HG03460 (cell line): Measurements from ENCODE around the gene SLC44A5.
"Not testable (repeated sequence)": the region's sequence is repeated elsewhere in the genome, so short reads cannot be mapped to it uniquely, and the experiment has no call there.

Experiments
- ATAC-seq: cut with Tn5 transposase; IDR thresholded peaks from one replicate; pipeline ENCODE4 v1.9.1; 2021; ENCODE audit not compliant: unreplicated experiment

The SLC44A5 gene

GRCh38 chr1:75203415-75204277, 407.3 kb downstream of the SLC44A5 start:
- ATAC-seq = no peak

GRCh38 chr1:75202751-75203150, 408.2 kb downstream of the SLC44A5 start:
- no peak for ATAC-seq

GRCh38 chr1:75198761-75199160, 412.2 kb downstream of the SLC44A5 start:
- ATAC-seq = no peak

- no peak for ATAC-seq
Measured at GRCh38 chr1:75198163-75198562, 412.8 kb downstream of the SLC44A5 start.

GRCh38 chr1:75188892-75189291, 422.0 kb downstream of the SLC44A5 start:
- ATAC-seq = no peak

GRCh38 chr1:75181214-75181955, 429.5 kb downstream of the SLC44A5 start:
- ATAC-seq = not testable (repeated sequence)

GRCh38 chr1:75174031-75174760, 436.7 kb downstream of the SLC44A5 start:
- no peak for ATAC-seq

GRCh38 chr1:75172556-75172955, 438.4 kb downstream of the SLC44A5 start:
- no peak for ATAC-seq

GRCh38 chr1:75171876-75172275, 439.0 kb downstream of the SLC44A5 start:
- ATAC-seq = no peak

GRCh38 chr1:75170981-75171380, 439.9 kb downstream of the SLC44A5 start:
- ATAC-seq = no peak

- ATAC-seq = no peak
Measured at GRCh38 chr1:75170011-75170410, 440.9 kb downstream of the SLC44A5 start.

- ATAC-seq = no peak
Measured at GRCh38 chr1:75166821-75167220, 444.1 kb downstream of the SLC44A5 start.

- no peak for ATAC-seq
Measured at GRCh38 chr1:75165264-75165663, 445.6 kb downstream of the SLC44A5 start.

- no peak for ATAC-seq
Measured at GRCh38 chr1:75159154-75159553, 451.8 kb downstream of the SLC44A5 start.
